ENCODE results near the gene MFSD6. TPM values are rescaled to one million over a fixed set of nuclear protein-coding genes. Genes with fewer than 3 reads are reported as not detected.

The MFSD6 gene
- total and polyA plus RNA-seq, 9 donors, result 7.7 to 68.1 (median 11.8) TPM

DNA sequence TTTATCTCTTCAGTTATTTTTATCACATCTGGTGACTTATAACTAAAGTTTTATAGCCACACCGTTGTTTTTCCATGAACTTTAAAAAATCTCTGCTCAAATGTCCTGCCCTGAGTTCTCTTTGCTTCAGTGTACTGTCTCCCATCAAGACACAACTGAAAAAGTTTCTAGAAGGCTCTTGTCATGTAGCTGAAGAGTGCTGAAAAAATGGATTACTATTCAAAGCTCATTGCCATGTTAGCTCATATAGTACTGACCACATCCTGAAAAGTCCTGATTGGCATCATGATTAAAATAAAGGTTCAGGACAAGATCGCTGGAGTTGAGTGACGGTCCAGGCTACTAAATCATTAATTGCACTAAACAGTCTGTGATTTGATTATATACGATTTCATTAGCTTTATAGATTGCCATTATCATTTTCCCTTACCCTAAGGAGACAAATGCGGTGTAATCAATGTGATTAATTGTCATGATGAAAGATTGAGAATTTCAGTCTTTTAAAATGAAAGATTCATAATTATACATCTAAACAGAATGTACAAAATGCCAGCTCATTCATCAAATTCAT is 62.2 kb downstream of the MFSD6 start:
- no peak for DNase-seq
- no peak for TF ChIP-seq EP300 (IDR thresholded peaks at IDR 0.05)
- TF ChIP-seq, protein P1, sequence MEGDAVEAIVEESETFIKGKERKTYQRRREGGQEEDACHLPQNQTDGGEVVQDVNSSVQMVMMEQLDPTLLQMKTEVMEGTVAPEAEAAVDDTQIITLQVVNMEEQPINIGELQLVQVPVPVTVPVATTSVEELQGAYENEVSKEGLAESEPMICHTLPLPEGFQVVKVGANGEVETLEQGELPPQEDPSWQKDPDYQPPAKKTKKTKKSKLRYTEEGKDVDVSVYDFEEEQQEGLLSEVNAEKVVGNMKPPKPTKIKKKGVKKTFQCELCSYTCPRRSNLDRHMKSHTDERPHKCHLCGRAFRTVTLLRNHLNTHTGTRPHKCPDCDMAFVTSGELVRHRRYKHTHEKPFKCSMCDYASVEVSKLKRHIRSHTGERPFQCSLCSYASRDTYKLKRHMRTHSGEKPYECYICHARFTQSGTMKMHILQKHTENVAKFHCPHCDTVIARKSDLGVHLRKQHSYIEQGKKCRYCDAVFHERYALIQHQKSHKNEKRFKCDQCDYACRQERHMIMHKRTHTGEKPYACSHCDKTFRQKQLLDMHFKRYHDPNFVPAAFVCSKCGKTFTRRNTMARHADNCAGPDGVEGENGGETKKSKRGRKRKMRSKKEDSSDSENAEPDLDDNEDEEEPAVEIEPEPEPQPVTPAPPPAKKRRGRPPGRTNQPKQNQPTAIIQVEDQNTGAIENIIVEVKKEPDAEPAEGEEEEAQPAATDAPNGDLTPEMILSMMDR (IDR thresholded peaks at IDR 0.05), result no peak
- no peak for TF ChIP-seq POLR2A (IDR thresholded peaks at IDR 0.05)
- intact Hi-C loops (cut with DNase I), result no loop called here
- Histone ChIP-seq H3K36me3 (no peaks in the 10 kb centered on the region), H3K27ac (peak overlapping the region in 1 of 2 donors; percentile 62), H3K27me3 (no peaks in the 10 kb centered on the region), H3K9me3 (no peaks in the 10 kb centered on the region), H3K4me3 (no peak overlapping the region), H3K4me1 (ENCODE audit: insufficient read depth) (peaks cover 16% of the 10 kb centered on the region)
- WGBS, 3 donors, result 73 to 76% (median 75%) methylated on average over 5 of the region's 5 CpGs

DNA sequence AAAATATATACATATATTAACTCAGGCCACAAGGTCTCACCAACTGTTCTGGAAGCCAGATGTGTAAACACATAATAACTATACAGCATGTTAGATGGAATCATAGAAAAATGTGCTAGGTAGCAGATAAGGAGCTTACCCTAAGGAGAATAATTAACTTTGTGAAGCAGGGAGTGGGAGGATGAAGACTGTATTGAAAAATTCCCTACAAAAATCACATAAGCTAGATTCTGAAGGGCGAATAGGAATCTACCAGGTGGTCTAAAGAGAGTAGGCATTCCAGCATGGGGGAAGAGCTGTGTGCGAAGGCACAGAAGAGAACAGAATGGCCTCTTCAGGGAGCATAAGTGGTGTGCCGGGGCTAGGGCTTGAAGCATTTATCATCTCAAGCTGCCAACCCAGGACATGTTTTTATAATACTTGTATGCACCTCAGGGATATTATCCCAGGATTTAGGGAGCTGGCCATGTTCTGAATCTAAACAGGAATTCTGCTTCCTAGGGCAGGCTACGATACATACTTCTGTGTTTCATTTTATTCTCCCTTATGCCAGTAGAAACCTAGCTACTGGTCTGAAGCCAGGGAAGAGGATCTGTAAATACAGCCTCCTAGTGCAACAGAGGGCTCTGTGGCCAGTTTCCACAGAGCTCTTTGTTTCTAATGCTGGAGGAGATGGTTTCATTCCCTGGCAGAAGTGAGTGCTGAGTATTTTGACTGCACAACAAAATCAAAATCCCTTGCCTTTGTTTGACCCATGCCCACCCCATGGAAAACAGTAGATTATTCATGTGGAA is 69.7 kb downstream of the MFSD6 start:
- TF ChIP-seq EP300 (IDR thresholded peaks at IDR 0.05), result no peak
- TF ChIP-seq, protein P1 (IDR thresholded peaks at IDR 0.05), result no peak
- TF ChIP-seq POLR2A (IDR thresholded peaks at IDR 0.05), result no peak
- no peaks in the 10 kb centered on the region for H3K36me3 ChIP-seq
- H3K4me3 ChIP-seq, result no peak overlapping the region
- peaks cover 6% of the 10 kb centered on the region for H3K4me1 ChIP-seq (ENCODE audit: insufficient read depth)
- H3K27me3 ChIP-seq, result no peaks in the 10 kb centered on the region
- DNase-seq, result no peak
- H3K9me3 ChIP-seq, result no peaks in the 10 kb centered on the region
- 13 to 27% (median 22%) methylated on average over 4 of the region's 4 CpGs for WGBS, 3 donors
- peak overlapping the region in 1 of 2 donors; percentile 23 for H3K27ac ChIP-seq
- intact Hi-C loops (cut with DNase I), result no loop called here

- WGBS, 3 donors, result 69 to 77% (median 71%) methylated on average over 3 of the region's 3 CpGs
- no peak overlapping the region for H3K27ac ChIP-seq
These were observed 70.5 kb downstream of the MFSD6 start for GRCh38 chr2:190478572-190479195.

GRCh38 chr2:190481339-190481738 is 73.2 kb downstream of the MFSD6 start:
- Histone ChIP-seq H3K4me3 (no peak overlapping the region), H3K36me3 (no peaks in the 10 kb centered on the region), H3K27ac (no peak overlapping the region), H3K4me1 (ENCODE audit: insufficient read depth) (peaks cover 6% of the 10 kb centered on the region), H3K27me3 (no peaks in the 10 kb centered on the region), H3K9me3 (no peaks in the 10 kb centered on the region)
- intact Hi-C loops (cut with DNase I), result no loop called here
- WGBS, 3 donors, result 69 to 99% (median 79%) methylated on average over 2 of the region's 2 CpGs
- DNase-seq, result no peak
- TF ChIP-seq EP300 (IDR thresholded peaks at IDR 0.05) (no peak), POLR2A (IDR thresholded peaks at IDR 0.05) (no peak)
- TF ChIP-seq, protein P1 (IDR thresholded peaks at IDR 0.05), result no peak

More at GRCh38 chr2:190478572-190479195, 70.5 kb downstream of the MFSD6 start:
- Histone ChIP-seq H3K9me3 (no peaks in the 10 kb centered on the region), H3K4me3 (no peak overlapping the region), H3K4me1 (ENCODE audit: insufficient read depth) (peaks cover 6% of the 10 kb centered on the region), H3K27me3 (no peaks in the 10 kb centered on the region), H3K36me3 (no peaks in the 10 kb centered on the region)
- TF ChIP-seq EP300 (IDR thresholded peaks at IDR 0.05) (no peak), POLR2A (IDR thresholded peaks at IDR 0.05) (no peak)
- intact Hi-C loops (cut with DNase I), result no loop called here
- DNase-seq, result no peak

Measured in ovary (tissue), 9 donors.